T-helper 1 cell treated with Interleukin-12 subunit alpha and Interleukin-12 subunit beta and Interleukin-4 antibody, amounts not matched to agents 30 ng/mL and 1 ng/mL, for 36 hours (primary cell): ENCODE measurements around the gene HMOX1. TPM values are rescaled to one million over a fixed set of nuclear protein-coding genes. Genes with fewer than 3 reads are reported as not detected.
"Not testable (repeated sequence)": the region's sequence is repeated elsewhere in the genome, so short reads cannot be mapped to it uniquely, and the experiment has no call there.

Experiments
- intact Hi-C: fragments of 100-400 bp; cut with micrococcal nuclease; formaldehyde crosslinking; loops from one replicate; pipeline ENCODE4 v1.15.1; 2024
- total RNA-seq: library from RNA; stranded (reverse); gene quantifications from 2 replicates; pipeline ENCODE4 v1.2.3, GENCODE V29; 2022

The HMOX1 gene
- total RNA-seq, 1 donor from 2014 or later: 1.4 TPM

DNA sequence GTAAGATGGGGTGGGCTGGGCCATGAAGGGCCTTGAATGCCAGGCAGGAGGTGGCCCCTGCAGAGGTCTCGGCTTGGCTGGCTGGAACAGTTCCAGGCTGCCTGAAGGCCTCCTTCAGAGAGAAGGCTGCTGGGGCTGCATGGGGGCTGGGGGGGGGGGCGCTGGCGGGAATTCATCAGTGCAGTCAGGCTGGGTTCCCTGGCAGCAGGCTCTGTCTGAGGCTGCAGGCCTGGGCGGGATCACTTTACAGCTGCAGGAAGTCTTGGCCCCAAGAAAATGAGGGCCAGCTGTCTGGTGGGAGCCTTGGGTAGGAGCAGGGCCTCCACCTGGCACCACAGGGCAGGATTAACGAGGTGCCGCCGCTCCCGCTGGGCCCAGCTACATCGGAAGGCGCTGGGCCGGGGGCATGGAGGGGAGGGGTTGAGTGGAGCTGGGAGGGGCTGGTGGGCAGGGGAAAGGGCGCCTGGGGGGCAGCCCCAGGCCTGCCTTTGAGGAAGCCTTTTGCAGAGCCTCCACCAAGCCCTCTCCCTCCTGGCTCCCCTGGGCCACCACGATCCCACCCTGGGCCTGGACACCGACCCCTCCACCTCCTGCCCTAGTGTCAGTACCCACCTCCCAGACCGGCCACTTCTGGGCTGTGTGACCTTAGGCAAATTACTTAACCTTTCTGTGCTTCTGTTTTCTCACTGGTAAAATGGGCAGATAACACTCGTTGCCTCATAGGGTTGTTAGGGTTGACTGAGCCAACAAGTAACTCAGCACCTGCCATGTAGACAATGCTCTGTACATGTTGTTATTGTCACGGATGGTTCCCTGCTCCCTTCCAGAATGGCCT is 31.0 kb upstream of the HMOX1 start:
- intact Hi-C loops: loop anchor here (1.0 to 10.0 kb wide), 11 partner anchors 21 to 830 kb away; partner anchors contain the start of genes APOL6, MCM5 and RBFOX2

DNA sequence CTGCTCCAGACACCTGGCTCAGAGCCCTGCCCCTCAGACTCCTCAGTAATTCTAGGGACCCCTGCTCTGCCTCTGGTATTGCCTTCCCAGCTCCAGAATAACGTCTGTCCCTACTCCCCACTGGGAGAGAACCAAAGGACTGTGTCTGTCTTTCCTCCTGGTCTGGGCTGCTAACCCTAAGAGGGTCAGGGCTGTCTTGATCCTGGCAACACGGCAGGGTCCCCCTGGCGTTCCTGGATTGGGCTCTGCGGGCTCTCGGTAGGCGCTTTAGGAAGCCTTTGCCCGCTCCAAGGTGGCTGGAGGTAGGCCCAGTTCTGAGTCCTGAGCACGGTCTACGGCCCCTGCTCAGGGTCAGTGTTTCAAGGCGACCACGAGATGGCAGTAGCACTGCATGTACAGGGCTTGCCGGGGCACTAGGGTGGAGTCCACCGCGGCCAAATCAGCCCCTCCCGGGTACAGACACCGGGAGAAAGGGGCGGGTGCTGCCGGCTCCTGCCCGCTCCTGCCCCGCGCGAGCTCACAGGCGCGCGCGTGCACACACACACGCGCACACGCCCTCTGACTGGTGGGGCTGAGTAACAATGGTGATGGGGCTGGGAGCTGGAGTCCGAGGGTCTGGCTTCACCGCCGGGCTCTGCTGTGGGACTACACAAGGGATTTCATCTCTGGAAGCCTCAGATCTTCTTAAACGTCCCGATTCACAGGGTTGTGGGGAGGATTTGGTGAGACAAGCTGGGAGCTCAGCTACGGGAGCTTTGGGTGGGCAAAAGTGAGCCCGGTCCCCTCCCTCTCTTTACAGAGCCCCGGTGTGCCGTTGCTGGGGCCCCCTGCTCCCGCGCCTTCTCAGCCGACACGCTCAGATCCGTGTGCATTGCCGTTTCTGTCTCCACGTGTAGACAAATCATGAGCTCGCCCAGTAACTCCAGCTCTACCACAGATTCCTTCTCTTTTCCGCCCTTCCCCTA is 30.1 kb upstream of the HMOX1 start:
- intact Hi-C loops: loop anchor here (1.0 to 10.0 kb wide), 11 partner anchors 20 to 829 kb away; partner anchors contain the start of genes APOL6, MCM5 and RBFOX2

DNA sequence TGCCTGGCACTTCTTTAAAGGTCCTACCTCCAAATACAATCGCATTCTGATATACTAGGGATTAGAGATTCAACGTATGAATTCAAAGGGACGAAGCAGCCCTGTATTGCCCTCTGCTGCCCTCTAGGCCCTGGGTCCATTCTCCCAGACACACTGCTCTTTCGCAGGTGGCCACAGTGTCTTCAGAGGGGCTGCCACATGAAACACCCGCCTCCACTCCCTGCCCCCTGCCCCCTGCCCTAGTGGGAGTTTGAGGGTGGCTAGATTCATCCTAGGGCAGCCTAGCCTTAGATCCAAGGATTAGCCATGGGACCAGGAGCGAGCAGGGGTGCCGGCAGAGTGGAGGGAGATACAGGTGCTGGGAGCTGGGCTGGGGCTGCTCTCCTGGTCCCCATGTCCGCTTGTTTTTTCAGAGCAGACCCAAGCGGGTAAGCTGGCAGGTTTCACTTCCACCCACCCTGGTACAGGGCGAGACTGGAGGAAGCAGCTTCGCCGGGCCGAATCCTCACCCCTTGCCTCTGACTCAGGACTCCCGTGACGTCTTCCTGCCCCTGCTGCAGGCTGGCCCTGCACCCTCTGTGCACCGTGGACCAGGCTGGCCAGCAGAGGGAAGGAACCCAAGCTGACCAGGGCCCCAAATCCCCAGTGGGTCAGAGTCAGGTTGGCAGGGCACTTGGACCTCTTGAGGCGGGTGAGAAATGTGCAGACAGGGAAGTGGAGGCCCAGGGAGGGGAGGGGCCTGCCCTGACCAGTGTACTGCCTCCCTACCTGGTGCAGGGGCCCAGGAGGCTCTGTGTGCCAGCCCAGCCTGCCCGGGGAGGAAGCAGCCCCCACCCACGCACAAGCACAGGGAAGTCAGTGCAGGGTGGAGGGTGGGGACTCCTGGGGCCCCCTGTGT is 28.4 kb upstream of the HMOX1 start:
- intact Hi-C loops: loop anchor here (1.0 to 10.0 kb wide), 3 partner anchors 482 to 714 kb away; partner anchors contain the start of gene RBFOX2

DNA sequence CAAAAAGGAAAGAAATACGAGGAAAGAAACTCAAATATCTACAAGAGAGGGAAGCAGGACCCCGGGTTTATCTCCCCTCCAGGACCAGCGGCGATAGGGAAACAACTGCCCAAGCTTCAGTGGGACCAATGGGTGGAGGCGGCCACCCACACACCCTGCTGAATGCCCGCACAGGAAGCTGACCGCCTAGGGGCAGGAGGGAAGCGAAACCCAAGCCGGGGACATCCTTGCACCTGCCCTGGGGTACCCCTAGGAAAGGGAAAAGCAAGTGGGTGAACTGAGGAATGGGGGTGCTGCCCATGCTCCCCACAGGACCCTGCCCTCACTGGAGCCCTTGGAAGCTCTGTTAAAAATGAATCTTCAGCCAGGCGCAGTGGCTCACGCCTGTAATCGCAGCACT is 27.6 kb upstream of the HMOX1 start:
- intact Hi-C loops: loop anchor here (10.0 kb wide), 2 partner anchors 481 to 671 kb away; partner anchors contain the start of gene RBFOX2

DNA sequence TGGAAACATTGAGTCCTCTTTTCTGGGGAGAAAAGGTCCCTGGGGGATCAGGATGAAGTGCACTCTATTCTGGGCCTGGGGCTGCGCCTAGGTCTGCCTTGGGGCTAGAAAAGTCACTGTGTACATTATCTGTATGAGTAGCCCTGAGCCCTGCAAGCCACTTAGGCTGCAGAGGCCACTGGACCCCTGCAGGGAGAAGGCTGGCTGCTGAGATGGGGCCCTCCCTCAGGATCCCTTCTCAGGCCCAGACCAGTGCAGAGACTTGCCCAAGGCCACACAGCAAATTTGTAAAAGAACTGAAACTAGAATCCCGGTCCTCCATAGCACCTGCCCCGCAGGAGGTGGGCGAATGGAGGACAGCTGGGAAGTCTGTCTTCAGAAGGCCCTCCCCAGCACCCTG is 26.8 kb upstream of the HMOX1 start:
- intact Hi-C loops: loop anchor here (10.0 kb wide), 2 partner anchors 481 to 671 kb away; partner anchors contain the start of gene RBFOX2

DNA sequence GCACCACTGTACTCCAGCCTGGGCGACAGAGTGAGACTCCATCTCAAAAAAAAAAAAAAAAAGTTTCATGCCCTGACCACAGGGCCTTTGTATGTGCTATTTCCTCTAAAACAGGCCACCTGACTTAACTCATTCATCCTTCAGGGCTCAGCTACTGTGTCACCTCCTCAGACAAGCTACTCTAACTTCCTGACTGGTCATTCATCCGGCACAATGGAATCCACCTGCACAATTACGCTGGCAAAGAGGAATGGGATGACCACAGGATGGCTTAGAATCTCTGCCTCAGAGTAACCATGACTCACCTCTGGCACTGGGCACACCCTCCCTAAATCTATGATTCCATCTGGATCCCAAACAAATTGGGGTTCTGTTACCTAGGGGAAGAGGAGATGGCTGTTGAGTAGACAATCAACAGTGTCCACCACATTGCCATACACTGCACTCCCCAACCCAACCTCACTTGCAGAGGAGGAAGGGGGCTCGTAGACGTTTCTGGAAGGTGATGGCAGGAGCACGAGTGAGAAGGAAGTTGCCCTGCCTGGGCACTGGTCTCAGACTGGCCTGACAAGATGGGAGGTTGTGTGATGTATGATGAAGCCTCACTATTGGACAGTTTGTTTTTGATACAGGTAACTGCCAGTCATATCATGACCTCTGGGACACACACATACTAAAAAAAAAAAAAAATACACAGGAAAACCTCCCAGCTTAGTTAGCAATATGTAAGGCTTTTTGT is 22.8 kb upstream of the HMOX1 start:
- intact Hi-C loops: loop anchor here (10.0 kb wide), 2 partner anchors 477 to 667 kb away; partner anchors contain the start of gene RBFOX2

DNA sequence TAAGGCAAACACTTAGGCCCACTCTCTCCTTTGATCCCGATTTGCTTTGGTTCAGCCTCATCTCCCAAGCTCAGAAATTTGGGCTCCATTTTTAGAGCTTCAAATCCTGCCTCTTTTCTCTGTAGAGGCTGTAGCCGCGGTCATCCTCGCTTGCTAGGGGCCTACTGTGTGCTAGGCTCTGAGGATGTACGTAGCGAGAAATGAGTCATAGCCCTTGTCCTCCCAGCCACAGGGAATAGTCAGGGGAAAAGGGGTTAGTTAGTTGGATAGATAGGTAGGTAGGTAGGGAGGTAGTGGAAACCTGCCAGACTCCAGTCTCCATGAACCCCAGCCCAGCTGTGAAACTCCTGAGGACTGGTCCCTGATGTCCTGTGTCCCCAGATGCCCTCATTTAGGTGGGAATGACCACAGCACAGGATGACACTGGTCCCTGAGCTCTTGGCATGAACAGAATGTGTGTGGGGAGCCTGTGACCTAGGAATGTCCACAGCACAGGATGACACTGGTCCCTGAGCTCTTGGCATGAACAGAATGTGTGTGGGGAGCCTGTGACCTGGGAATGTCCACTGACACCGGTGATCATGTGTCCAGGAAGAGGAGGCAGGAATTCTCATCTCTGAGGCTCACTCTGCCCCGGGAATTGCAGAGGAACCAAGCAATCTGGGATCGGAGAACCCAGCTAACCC is 21.4 kb upstream of the HMOX1 start:
- intact Hi-C loops: loop anchor here (10.0 kb wide), 2 partner anchors 475 to 665 kb away; partner anchors contain the start of gene RBFOX2

DNA sequence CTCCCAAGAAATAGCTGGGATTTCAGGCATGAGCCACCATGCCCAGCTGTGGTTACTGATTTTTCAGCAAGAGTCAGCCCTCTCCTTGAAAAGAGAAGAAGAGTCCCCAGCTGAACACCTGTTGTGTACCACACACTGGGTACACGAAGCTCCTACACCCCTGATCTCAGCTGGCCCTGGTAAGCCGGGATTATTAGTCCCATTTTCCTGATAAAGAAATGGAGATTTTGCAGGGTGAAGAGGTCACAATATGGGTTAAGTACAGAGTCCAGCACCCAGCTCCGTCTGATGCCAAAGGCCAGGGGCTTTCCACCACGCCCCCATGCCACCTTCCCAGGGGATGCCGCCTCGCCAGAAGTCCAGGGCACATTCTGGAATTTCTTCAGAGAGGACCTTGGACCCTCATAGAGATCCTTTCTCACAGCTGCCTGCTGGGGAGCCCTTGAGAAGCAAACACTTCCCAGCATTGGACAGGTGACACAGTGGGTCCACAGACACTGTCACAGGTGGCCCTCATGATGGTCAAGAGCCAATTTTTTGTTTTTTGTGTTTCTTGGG is 19.8 kb upstream of the HMOX1 start:
- intact Hi-C loops: no loop called here

DNA sequence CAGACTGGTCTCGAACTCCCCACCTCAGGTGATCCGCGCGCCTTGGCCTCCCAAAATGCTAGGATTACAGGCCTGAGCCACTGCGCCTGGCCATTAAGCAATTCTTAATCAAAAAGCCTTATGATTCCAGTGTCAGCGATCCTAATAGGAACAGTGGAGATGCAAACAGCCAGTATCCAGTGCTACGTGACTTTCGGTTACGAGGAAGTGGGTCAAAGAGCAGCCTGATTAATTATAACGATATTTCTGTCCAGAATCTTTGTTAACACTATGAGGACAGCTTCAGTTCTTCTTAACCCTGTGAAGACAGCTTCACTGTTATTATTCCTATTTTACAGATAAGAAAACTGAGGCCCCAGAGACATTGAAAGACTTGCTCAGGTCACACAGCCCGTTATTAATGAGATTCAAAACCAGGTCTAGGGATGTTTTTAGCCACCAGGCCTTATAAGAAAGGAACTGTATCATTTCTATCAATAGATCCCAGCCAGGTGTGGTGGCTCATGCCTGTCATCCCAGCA is 17.3 kb upstream of the HMOX1 start:
- intact Hi-C loops: no loop called here

DNA sequence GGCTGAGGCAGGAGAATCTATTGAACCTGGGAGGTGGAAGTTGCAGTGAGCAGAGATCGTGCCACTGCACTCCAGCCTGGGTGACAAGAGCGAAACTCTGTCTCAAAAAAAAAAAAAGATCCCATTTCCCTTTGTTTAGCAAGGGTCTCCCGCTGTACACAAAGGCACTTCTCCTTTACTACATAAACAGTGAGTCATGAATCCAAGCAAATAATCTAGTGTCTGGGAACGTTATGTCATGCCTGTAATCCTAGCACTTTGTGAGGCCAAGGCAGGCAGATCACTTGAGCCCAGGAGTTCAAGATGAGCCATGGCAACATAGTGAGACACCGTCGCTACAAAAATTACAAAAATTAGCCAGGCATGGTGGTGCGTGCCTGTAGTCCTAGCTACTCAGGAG is 16.7 kb upstream of the HMOX1 start:
- intact Hi-C loops: not testable (repeated sequence)

DNA sequence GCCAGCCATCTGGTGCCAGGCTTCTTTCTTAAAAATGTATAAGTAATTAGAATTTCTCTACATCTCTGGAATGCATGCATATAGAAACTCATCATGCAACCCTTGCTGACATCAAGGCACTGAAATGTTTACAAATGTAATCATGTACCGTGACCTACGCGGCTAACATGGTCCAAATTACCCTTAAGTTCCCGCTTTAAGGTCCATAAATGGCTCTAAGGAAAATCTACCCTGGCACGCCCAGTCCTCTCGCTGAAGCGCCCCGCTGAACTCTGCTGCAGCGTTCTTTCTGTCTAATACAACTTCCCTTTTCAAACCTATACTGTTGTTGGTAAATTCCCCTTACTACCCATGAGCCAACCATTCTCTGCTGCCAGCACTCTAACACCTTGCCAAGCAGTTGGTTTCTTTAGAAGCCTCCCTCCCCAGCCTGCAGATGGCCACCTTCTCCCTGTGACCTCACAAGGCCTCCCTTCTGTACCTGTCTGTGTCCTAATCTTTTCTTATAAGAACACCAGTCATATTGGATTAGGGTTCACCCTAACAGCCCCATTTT is 13.5 kb upstream of the HMOX1 start:
- intact Hi-C loops: no loop called here

DNA sequence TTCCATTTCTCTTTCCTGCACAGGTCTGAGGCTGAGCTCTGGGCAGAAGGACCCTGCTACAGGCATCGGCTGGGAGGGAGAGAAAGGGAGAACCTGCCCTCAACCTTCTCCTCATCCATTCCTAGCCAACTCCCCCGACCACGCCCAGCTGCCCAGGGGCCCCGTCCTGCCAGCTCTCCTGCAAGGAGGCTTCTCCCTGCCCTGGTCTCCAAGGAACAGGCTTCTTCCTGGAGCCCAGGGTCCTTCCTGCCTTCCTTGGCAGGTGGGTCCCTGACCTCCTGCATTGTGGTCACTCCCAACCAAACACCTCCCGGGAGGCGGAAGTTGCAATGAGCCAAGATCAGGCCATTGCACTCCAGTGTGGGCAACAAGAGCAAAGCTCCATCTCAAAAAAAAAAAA is 12.5 kb upstream of the HMOX1 start:
- intact Hi-C loops: no loop called here

DNA sequence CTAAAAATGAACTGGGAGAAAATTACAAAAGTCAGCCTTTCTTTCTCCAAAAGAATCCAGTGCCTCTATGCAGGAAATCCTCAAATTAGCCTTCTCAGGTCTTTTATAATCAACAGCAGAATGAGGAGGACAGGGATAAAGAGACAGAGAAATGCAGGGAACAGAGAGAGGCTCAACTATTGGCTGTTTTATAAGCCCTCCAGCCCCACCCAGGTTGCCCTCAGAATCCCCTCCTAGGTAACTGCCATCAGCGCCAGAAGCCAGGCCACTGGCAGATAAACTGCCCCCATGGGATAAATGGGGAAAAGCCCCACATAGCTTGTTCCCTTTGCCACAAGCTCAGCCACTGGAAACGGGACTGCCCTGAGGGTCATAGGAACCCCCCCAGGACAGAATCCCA is 10.9 kb upstream of the HMOX1 start:
- intact Hi-C loops: loop anchor here (2.0 kb wide), 1 partner anchor 19 kb away; no protein-coding TSS in a partner anchor

DNA sequence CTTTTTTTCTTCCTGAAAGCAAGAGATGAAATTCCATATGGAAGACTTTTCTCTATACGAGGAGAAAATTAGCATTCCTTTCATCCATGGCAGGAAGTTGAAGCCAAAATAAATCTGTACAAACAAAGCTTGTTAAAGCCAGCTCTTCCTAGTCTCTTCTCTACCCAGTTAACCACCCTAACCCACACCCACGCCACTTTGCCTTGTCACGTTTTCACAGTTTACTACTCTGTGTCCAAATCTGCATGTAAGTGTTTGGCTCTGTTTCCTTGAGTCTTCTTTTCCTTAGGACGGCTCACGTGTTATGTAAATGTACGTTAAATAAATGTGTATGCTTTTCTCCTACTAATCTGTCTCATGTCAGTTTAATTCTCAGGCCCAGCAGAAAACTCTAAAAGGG is 7.1 kb upstream of the HMOX1 start:
- intact Hi-C loops: no loop called here

DNA sequence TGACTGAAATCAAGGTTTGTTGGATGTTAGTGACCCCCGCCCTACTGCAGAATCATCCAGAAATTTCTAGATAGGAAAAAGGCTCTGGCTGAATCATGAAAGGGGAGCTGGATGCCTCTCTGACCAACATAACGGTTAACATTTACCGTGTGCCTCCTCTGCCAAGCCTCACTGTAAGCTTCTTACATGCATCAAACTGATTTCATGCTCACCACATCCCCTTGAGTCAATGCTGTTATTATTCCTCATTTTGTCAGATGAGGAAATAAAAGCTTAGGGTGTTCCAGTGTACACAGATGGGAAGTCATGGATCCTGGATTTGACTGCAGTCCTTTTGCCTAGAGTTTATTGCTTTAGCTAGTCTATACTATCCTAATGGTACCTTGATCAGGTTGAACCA is 5.9 kb upstream of the HMOX1 start:
- intact Hi-C loops: no loop called here

DNA sequence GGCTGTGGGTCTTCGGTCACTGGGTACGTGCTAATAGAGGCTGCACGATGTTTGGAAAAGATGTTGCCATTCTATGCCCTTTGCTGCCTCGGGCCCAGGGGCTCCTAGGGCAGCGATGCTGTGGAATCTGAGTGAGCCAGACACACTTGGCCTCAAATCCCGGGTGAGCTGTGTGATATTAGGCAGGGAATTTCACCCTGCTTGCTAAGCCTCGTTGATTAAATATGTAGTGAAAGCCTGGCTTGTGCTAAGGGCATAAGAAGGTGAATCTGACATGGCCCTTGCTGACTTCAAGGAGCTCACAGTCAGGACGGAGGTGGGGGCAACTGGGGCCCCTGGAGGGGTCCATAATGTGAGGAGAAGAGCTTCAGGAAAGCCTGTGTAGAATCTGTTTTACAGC is 5.4 kb upstream of the HMOX1 start:
- intact Hi-C loops: no loop called here

DNA sequence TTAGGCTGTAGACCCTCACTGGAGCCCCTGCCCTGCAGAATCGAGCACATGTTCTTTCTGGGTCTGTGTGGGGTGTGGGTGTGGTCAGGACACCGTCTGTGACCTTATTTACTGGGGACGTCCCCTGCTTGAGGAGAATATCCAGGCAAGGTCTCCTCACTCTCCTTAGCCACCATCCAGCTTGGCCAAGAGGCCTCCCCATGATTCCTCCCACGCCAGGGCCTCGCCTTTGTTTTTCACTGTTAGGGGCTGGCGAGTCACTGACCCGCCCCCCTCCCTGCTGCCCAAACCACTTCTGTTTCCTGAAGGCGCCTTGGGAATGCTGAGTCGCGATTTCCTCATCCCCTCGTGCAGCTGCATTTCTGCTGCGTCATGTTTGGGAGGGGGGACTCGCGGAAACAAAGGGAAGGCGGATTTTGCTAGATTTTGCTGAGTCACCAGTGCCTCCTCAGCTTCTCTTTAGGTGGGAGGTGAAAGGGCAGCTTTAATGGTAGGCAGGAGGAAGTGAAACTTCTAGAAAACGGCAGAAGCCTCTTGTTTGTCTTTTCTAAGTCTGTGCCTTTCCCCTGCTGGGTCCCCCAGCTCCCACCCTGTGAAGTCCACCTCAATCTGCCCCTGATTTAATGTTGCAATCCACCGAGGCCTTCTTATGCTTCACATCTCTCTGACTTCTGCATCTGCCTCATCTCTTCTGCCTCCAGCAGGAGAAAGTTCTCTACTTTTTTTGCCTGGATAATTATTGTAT is 4.0 kb upstream of the HMOX1 start:
- intact Hi-C loops: no loop called here

DNA sequence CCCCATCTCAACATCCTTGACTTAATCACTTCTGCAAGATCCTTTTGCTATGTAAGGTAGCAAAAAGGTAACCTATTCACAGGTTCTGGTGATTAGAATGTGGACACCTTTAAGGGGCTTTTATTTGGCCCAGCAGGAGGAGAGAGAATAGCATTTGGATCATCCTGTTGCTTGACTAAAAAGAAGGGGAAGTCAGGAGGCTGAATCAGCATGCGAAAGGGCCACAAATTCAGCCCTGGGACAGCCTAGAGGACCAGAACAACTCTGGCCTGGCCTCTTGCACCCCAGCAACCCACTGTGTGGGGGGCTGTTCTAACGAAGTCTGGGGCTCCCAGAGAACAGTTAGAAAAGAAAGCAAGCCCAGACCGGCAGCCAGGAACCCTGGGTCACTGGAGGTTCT is 3.2 kb upstream of the HMOX1 start:
- intact Hi-C loops: no loop called here
